ENCODE measurements around the gene MTFMT.

The MTFMT gene

DNA sequence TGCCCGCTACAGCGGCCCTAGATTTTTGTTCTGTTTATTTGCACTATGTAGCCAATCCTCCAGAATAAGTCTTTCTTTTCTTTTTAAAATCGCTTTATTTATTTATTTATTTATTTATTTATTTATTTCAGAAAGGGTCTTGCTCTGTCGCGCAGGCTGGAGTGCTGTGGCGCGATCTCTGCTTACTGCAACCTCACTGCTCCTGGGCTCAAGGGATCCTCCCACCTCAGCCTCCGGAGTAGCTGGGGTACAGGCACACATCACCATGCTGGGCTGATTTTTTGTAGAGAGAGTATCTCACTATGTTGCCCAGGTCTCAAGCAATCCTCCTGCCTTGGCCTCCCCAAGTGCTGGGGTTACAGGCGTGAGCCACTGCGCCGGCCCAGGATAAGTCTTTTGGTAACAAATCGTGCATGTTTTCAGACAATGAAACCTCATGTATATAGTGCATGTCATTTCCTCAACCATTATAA lies 333 bp upstream of the MTFMT start:
- Histone ChIP-seq H4K20me1 (ENCODE audit: insufficient read depth, low read length, poor library complexity, severe bottlenecking) (no peaks in the 10 kb centered on the region), H3K4me2 (ENCODE audit: low read depth, low read length, poor library complexity, severe bottlenecking) (no peak overlapping the region), H3F3A (ENCODE audit: low read depth) (peaks cover 4% of the 10 kb centered on the region; the same call in 1 of the 2 replicates), H3K4me3 (ENCODE audit: low read length, poor library complexity, severe bottlenecking) (peak overlapping the region; percentile 86), H3K9me2 (replicated peaks; ENCODE audit: low read depth, low read length) (no peaks in the 10 kb centered on the region), H3K79me2 (ENCODE audit: insufficient read depth, low read length) (peaks cover 20% of the 10 kb centered on the region), H3K9me3 (ENCODE audit: insufficient read depth, low read depth, low read length) (no peaks in the 10 kb centered on the region), H3K36me3 (ENCODE audit: insufficient read depth, low read length) (no peaks in the 10 kb centered on the region), H2AFZ (ENCODE audit: low read length) (0 out of 2 replicates have a peak overlapping the region, but pooled peaks have one; percentile 91), H3K9ac (ENCODE audit: low read depth, low read length, poor library complexity, severe bottlenecking) (no peak overlapping the region), H3K27me3 (ENCODE audit: insufficient read depth, low read length, poor library complexity, severe bottlenecking) (no peaks in the 10 kb centered on the region), H3K4me1 (ENCODE audit: insufficient read depth, low read length, poor library complexity, severe bottlenecking) (peaks cover 20% of the 10 kb centered on the region)
- TF ChIP-seq, protein P1, sequence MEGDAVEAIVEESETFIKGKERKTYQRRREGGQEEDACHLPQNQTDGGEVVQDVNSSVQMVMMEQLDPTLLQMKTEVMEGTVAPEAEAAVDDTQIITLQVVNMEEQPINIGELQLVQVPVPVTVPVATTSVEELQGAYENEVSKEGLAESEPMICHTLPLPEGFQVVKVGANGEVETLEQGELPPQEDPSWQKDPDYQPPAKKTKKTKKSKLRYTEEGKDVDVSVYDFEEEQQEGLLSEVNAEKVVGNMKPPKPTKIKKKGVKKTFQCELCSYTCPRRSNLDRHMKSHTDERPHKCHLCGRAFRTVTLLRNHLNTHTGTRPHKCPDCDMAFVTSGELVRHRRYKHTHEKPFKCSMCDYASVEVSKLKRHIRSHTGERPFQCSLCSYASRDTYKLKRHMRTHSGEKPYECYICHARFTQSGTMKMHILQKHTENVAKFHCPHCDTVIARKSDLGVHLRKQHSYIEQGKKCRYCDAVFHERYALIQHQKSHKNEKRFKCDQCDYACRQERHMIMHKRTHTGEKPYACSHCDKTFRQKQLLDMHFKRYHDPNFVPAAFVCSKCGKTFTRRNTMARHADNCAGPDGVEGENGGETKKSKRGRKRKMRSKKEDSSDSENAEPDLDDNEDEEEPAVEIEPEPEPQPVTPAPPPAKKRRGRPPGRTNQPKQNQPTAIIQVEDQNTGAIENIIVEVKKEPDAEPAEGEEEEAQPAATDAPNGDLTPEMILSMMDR (conservative IDR thresholded peaks at IDR 0.05; ENCODE audit: low read length), result no peak
- no peak for TF ChIP-seq EZH2phosphoT487 (IDR thresholded peaks at IDR 0.05; ENCODE audit: borderline replicate concordance)

DNA sequence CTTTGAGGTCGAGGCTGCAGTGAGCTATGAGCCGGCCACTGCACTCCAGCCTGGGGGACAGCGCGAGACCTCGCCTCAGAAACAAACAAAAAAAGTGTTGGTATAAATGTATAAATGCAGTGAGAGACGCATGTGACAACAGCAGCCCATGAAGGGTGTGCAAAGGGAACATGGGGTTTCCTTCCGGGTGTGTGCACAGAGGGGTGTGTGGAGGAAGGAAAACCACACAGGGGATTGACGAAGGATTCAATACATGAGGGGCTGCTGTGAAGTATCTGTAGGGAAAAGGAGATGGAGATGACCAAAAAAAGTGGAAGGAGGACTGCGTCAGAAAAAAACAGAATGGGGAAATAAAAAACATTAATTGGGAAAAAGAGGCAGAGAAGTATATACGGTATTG lies 1.1 kb downstream of the MTFMT start:
- H4K20me1 ChIP-seq (ENCODE audit: insufficient read depth, low read length, poor library complexity, severe bottlenecking), result no peaks in the 10 kb centered on the region
- H3K4me2 ChIP-seq (ENCODE audit: low read depth, low read length, poor library complexity, severe bottlenecking), result peak overlapping the region; percentile 81
- H3K9me2 ChIP-seq (replicated peaks; ENCODE audit: low read depth, low read length), result no peaks in the 10 kb centered on the region
- no peaks in the 10 kb centered on the region for H3K36me3 ChIP-seq (ENCODE audit: insufficient read depth, low read length)
- peaks cover 17% of the 10 kb centered on the region for H3K4me1 ChIP-seq (ENCODE audit: insufficient read depth, low read length, poor library complexity, severe bottlenecking)
- no peak for TF ChIP-seq EZH2phosphoT487 (IDR thresholded peaks at IDR 0.05; ENCODE audit: borderline replicate concordance)
- TF ChIP-seq, protein P1 (conservative IDR thresholded peaks at IDR 0.05; ENCODE audit: low read length), result no peak
- peaks cover 4% of the 10 kb centered on the region; the same call in 1 of the 2 replicates for H3F3A ChIP-seq (ENCODE audit: low read depth)
- H3K27me3 ChIP-seq (ENCODE audit: insufficient read depth, low read length, poor library complexity, severe bottlenecking), result no peaks in the 10 kb centered on the region
- no peaks in the 10 kb centered on the region for H3K9me3 ChIP-seq (ENCODE audit: insufficient read depth, low read depth, low read length)
- peak overlapping the region; percentile 82 for H3K9ac ChIP-seq (ENCODE audit: low read depth, low read length, poor library complexity, severe bottlenecking)
- peaks cover 20% of the 10 kb centered on the region for H3K79me2 ChIP-seq (ENCODE audit: insufficient read depth, low read length)
- H2AFZ ChIP-seq (ENCODE audit: low read length), result no peak overlapping the region
- H3K4me3 ChIP-seq (ENCODE audit: low read length, poor library complexity, severe bottlenecking), result peak overlapping the region; percentile 86

DNA sequence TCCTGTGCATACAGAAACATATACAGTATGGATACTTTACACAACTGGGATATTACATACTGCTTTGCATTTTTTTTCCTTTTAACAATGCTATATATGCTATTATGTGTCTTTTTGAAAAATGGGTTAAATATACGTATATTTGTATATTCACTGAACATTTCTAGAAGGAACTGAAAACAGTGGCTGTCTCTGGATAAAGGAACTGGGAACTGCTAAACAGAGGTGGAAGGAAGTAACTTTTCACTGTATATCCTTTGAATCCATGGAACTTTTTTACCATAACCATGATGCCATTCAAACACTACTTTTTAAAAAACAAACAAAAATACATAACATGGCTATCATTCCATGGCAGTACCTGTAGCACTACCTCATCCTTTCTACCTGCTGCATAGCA lies 1.8 kb downstream of the MTFMT start:
- Histone ChIP-seq H3K9me2 (replicated peaks; ENCODE audit: low read depth, low read length) (no peaks in the 10 kb centered on the region), H3K9ac (ENCODE audit: low read depth, low read length, poor library complexity, severe bottlenecking) (peak overlapping the region; percentile 82), H3K4me2 (ENCODE audit: low read depth, low read length, poor library complexity, severe bottlenecking) (peak overlapping the region; percentile 81), H3K4me1 (ENCODE audit: insufficient read depth, low read length, poor library complexity, severe bottlenecking) (peaks cover 14% of the 10 kb centered on the region), H4K20me1 (ENCODE audit: insufficient read depth, low read length, poor library complexity, severe bottlenecking) (no peaks in the 10 kb centered on the region), H3K9me3 (ENCODE audit: insufficient read depth, low read depth, low read length) (no peaks in the 10 kb centered on the region), H2AFZ (ENCODE audit: low read length) (no peak overlapping the region), H3K36me3 (ENCODE audit: insufficient read depth, low read length) (no peaks in the 10 kb centered on the region), H3K27me3 (ENCODE audit: insufficient read depth, low read length, poor library complexity, severe bottlenecking) (no peaks in the 10 kb centered on the region), H3K4me3 (ENCODE audit: low read length, poor library complexity, severe bottlenecking) (peak overlapping the region; percentile 86), H3F3A (ENCODE audit: low read depth) (peaks cover 4% of the 10 kb centered on the region; the same call in 1 of the 2 replicates), H3K79me2 (ENCODE audit: insufficient read depth, low read length) (peaks cover 20% of the 10 kb centered on the region)
- TF ChIP-seq, protein P1 (conservative IDR thresholded peaks at IDR 0.05; ENCODE audit: low read length), result no peak
- no peak for TF ChIP-seq EZH2phosphoT487 (IDR thresholded peaks at IDR 0.05; ENCODE audit: borderline replicate concordance)
